GM18507 (cell line): Measurements from ENCODE around the gene RBP4.

ENCODE experiments used
- DNase-seq: peaks from one replicate; pipeline ENCODE4 v3.0.0; 2011; ENCODE audit warnings: low read depth; ENCODE audit not compliant: insufficient read length; ENCODE audit errors: extremely low spot score
- FAIRE-seq: peaks from 2 replicates; lab custom pipeline; 2011; peaks lifted over from hg19 to GRCh38; lab: Jason Lieb, UNC

The RBP4 gene

DNA sequence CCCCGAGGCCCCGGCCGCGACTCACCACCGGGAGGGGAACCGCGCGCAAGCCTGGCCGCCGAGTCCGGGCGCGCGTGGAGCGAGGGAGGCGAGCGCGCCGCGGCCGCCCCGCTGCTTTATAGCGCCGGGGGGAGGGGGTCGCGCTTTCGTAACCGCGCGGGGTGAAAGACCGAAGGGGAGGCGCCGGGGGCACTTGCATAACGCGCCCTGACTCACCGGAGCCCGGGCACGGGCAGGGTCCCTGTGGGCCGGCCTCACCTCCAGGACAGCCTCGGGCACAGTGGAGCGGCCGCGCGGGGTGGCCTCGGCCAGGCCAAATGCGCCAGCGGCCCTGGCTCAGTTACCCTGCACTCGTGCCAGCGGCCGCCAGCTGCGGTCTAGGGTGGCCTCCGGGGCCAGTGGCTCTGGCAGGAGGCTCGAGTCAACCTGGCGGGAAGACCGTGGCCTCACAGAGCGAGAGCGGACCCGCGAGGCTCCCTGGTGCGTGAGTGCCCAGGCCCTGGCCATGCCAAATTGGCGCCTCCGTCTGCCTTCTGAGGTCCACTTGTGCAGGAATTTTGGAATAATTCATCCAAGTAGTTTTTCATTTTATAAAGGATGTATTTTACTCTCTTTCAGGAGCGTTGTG lies at the start of gene RBP4:
Gene RBP4 (minus strand): TSS at position 90 of the 628 bp plus-strand sequence. CDS start 207 bp downstream, outside the sequence.
- FAIRE-seq = no peak

DNA sequence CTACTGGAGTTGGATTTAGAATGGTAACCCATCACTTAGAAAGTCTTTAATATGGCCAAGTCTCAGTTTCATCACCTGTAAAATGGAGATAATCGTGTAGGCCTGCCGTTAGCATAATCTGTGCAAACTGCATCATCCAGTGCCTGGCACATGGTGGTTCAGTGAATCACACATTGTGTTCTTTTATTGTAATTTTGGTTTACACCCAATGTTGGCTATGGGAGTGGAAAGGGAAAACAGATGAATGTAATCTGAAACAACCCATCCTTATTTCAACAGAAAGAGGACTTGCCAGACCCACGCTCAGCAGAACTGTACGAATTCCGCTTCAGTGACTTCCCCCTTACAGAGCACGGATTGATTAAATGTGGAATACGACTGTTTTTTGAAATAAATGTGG lies 38.8 kb upstream of the RBP4 start:
- FAIRE-seq (no peak), DNase-seq (no peak)

More for the DNA sequence above, at the start of gene RBP4:
- DNase-seq = no peak

DNA sequence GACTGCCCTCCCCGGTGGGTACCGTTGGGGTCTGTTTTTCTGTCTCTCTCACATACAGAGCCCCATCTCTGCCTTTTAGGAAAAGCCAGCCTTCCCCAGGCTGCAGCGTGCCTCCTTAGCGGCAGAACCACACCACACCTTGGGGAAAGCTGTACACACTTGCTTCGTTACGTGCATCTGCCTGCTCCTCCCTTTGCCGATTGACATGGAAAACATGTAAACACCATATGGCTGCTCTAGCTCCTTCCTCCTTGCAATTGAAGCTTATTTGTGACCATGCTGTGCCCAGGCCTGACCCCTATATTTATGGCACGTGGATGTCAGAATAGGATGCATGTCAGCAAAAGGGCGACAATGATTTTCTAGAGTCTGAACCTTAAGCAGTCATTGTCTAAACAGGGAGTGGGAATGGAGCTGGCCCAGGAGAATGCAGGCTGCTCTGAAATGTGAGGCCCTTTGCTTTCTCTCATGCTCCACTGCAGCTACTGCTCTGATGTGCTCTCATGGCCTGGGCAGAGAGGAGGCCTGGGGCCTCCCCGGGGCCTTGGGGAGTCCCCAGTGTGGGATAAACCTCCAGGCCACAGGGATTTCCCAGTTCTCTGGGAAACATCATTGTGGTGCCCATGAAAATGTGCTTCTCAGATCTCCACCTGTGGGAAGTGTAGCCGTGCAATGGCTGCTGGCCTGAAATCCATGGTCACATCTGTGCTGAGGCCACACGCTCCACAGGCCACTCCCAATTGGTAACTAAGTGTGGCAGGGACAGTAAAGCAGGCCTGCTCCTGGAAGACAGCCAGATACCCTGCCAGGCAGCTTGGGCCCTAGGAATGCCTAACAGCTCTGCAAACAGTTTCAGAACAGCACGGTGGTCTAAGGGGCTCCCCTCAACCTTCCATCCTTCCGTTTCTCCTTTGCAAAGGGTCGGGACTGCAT lies 29.9 kb upstream of the RBP4 start:
- no peak for FAIRE-seq
- no peak for DNase-seq

DNA sequence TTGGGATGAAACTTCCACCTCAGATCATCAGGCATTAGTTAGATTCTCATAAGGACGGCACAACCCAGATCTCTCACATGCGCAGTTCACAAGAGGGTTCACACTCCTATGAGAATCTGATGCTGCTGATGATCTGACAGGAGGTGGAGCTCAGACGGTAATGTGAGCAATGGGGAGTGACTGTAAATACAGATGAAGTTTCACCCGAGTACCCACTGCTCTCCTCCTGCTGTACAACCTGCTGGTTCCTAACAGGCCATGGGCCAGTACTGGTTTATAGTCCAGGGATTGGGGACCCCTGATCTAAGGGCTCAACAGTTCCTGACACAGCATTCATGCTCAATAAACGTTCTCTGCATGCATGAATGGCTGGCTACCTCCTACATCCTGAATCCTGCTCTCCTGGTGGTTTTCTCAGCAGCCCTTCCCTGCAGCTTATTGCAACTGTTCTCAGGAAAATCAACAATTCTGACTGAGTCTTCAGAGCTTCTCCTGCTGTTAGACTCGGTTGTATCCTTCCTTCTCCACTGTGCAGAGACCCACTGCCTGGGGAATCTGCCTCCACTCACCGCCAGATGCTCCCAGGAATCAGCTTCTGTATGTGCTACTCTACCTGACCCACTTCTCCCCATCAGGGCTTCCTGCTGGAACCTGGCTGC lies 28.7 kb upstream of the RBP4 start:
- DNase-seq (no peak), FAIRE-seq (no peak)

DNA sequence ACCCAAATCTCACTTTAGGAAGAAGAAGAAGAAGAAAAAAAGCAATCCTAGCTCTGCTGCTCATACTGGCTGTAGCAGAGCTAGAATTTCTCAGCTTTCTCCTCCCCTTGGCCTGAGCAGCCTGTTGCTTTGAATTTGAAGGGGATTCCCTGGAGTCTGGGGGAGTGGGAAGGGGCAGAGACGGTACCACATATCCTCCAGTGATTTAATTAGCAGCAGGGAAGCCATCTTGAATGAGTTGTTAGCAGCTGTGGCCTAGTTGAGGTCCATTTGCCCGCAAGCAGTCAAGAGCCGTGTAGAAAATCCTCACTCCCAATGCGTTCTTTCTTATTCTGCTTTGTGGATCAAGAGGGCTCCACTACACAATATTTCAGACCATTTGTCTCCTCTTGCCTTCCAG lies 27.8 kb upstream of the RBP4 start:
- FAIRE-seq = no peak

DNA sequence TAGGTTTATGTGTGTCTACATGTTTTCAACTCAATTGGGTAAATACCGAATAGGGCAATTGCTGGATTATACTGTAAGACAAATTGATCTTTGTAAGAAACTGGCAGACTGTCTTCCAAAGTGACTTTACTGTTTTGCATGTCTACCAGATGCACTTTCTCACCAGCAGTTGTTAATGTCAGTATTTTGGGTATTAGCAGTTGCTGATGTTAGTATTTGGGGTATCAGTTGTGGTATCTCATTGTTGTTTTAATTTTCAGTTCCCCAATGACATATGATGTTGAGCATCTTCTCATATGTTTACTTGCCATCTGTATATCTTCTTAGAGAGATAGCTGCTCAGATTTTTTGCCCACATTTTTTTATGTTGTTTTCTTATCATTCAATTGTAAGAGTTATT lies 21.9 kb upstream of the RBP4 start:
- DNase-seq (no peak), FAIRE-seq (no peak)

More for the DNA sequence above, 27.8 kb upstream of the RBP4 start:
- DNase-seq = no peak

DNA sequence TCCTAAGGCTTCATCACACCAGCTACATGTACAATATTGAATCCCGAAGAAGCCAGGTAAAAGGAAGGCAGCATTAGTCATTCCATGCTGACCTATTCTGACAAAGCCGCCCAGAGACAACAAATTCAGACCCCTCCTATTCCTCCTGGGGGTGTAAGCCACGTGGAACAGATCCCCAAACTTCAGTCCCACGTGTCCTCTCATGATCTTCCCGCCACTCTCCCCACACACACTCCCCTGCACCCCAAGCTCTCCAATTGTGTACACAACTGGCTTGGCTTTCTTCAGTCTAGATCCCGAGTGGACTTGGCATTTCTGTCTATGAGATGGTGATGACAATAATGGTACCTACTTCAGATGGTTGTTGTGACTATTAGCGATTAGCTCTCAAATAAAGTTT lies 19.9 kb upstream of the RBP4 start:
- DNase-seq = no peak
- FAIRE-seq = no peak

DNA sequence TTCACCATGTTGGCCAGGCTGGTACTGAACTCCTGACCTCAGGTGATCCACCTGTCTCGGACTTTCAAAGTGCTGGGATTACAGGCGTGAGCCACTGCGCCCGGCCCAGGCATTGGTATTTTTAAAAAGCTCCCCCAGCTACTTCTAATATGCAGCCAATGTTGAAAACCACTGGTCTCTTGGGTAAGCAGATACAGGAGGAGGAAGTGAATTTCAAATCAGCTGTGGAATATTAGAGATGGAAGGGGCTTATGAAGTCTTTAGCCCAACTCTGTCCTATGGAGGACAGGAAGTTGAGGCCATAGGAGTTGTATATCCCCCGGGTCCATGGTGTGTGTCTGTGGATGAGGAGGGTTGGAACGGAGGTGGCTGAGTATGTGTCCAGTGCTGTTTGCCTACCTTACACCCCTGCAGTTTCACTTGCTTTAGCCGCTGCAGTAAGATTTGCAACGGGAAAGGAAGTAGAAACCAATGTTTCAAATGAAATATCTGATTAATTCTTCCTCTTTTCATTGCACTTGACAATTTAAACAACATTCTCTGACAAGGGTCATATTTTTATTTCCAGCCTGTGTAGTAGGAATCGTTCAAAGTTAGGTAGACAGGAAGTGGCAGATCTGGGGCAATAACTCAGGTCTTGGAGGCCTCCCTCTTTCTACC lies 14.7 kb upstream of the RBP4 start:
- FAIRE-seq = no peak

DNA sequence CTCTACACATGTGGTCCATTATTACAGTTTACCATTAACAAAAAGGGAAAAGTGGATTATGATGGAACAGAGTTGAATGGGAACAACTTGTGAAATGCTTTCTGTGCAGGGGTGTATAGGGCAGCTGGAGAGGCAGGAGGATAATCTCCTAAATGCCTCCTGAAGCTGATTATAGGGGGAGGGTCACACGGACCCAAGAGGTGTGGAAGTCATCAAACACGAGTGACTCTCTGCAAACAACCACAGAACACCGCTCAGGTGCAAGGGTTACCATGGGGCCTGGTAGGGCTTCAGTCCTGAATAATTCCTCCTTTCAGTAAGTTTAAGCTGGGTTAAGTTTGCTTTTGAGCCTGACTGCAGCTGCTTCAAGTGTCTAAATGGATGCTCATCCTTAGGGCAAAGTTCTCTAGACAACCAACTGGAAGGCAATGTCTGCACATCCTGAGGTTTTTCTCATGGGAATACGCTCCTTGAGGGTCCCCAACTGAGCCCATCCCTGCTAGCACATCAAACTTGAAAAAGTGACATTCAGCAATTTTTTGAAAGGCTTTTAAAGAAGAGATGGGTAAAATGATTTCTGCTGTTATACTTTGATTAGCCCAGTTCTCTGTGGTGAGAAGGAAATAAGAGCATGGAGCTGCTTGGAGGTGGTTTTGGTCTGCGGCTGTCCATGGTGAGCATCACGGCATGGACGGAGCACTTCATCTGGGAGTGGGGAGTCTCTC lies 13.2 kb upstream of the RBP4 start:
- no peak for DNase-seq

More for the DNA sequence above, 14.7 kb upstream of the RBP4 start:
- no peak for DNase-seq

DNA sequence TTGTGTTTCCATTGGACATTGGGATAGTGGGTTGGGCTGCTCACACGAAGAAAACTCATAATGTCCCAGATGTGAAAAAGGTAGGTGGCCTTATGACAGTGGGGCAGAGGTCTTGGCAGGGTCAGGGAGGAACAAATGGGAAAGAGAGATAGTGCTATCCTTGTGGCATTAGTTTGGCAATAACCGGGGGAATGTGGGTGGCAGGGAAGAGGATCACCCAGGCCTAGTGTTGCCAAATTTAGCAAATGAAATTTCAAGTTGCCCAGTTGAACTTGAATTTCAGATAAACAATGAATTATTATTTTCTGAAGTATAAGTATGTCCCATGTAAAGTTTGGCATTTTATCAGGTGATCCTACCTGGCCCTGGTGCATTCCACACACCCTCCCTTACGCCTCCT lies 12.1 kb upstream of the RBP4 start:
- FAIRE-seq = no peak
- DNase-seq = no peak

More for the DNA sequence above, 13.2 kb upstream of the RBP4 start:
- no peak for FAIRE-seq

DNA sequence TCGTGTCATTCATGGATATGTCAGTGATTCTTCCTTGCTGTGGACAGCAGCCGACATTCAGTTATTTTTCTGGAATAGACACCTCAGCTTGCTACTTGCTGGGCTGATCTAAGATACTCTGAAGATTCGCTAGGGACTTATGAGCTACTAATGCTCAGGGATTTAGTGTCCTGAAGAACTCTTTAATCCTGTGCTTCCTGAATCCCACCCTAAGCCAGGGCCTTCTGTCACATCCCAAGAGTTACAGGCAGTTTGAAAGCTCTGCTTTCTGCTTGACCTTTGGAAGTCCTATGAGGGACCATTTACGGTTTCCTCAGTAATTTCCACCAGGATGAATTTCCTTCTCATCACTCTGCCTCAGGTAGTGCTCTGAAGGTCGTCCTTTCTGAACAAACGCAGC lies 11.3 kb upstream of the RBP4 start, which contains the start of gene PDE6C:
Gene PDE6C (plus strand): TSS at position 227 of the 400 bp plus-strand sequence. CDS start 189 bp downstream, outside the sequence.
- FAIRE-seq (no peak), DNase-seq (no peak)

DNA sequence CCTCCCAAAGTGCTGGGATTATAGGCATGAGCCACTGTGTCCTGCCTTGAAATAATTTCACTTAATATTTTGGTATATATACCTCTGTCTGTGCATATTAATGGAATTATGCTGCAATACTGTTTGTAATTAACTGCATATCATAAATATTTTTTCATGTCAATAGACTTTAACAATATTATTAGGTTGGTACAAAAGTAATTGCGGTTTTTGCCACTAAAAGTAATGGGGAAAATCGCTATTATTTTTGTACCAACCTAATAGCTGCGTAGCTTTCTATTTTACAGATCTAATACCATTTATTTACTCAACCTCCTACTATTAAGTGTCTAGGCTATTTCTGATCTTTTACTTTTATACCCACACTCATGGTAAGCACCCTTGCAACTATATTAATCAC lies 7.4 kb upstream of the RBP4 start:
- FAIRE-seq = no peak

DNA sequence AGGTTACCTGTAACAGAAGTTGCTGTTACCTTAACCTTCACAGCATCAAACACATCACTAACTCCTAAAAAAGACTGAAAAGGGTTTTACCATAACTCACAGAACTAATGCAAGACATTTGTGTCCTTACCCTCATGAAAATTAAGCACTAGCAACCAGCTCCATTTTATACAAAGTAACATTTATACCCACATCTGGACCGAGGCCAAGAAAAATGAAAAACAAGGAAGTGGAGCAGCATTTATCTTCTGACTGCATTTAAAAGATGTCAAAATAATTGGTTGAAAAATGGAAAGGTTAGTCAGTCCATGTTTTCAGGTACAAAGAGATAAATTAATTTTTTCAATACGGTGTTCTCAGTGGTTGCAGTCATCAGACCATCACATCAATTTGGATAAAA lies 3.1 kb upstream of the RBP4 start:
- FAIRE-seq = no peak

More for the DNA sequence above, 7.4 kb upstream of the RBP4 start:
- no peak for DNase-seq

DNA sequence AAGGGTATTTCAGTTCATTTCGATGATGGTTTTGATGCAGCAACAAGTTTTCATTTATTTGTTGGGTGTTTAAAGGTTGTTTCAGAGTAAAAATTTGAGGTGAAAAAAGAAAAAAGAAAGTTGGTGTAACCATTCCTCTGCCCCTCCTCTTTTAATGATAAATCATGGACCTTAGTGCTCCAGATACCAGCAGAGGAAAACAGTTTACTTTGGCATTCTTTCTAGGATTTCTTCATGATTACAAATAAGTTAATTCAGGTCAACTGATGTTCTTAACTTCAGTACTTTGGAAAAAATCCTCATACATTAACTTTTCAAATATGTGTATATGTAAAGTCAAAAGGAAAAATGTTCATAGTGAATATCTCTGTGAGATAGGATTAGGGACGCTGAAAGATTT lies 2.0 kb upstream of the RBP4 start:
- FAIRE-seq (no peak), DNase-seq (no peak)

More for the DNA sequence above, 3.1 kb upstream of the RBP4 start:
- no peak for DNase-seq

DNA sequence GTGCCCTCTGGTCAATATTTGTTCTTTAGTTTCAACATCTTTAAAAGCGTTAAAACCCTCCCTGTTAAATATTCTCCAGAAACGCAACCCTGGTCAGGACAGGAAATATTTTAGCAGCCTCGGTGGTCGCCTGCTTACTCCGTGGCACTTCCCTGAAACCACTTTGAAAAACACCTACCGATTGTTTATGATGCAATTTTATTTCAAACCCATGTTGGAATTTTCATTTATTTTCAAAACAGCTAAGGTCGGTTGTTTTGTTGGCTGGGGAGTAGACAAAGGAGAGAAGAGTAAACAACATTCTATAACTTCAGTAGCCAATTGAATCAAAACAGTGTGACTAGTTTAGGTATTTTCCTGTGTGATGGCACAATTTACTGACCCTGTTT lies 733 bp upstream of the RBP4 start:
- FAIRE-seq (no peak), DNase-seq (no peak)

DNA sequence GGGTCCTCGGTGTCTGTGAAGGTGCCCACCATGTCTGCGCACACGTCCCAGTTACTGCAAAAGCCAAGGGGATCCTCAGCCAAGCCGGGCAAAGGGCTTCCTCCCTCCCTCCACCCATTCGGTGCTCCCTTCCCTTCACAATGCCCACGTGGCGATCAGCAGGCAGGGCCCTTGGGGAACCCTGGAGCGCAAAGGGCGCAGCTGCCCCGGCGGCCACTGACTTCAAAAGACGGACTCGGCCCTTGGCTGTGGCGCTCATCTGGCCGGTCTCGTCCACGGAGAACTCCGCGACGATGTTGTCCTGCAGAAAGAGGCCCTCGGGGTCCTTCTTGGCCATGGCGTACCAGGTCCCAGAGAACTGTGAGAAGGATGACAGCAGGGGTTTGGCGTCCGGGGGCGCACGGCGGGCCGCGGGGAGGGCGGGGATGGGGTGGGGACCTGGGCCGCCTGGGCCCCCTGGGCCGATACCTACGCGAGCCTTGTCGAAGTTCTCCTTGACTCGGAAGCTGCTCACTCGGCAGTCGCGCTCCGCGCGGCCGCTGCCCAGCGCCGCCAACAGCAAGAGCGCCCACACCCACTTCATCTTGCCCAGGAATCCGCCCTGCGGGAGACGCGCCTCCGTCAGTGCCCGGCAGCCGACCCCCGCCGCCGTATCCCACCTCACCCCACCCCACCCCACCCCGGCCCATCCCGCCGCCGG lies 439 bp downstream of the RBP4 start:
- no peak for DNase-seq
- FAIRE-seq = no peak

DNA sequence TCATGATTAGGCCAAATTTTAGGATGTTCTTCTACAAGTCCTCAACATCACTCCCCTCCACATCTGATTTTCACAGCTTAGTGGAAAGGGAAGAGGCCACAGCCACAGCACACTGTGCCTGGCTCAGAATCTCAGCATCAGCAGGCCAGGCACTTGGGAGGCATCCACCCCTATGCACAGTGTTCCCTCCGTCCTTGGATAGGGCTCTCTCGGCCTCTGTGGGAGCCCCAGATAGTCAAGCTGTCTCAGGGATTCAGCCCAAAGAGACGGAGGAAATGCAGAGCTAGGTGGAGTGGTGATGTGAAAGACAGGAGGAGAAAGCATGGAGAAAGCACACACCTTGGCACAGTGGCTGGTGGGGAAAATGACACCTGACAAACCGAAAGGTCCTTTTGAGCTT lies 1.3 kb downstream of the RBP4 start:
- no peak for DNase-seq
- FAIRE-seq = no peak

DNA sequence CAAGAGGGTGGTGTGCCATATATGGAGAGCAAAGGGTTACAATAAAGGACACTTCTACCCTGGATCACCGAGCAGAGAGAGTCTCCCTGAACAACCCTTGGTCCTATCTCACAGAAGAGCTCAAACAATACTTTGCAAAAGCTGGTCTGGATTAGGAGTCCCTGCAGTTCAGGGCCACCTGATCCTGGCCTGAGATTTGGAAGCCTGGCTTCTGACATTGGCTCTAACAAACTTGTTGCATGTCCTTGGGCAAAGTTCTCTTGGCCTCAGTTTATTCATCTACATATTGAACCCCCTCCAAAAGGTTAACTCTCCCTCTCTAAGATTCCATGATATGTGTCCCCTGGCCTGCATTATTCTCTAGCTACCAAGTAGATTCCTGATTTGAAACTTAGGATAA lies 1.7 kb downstream of the RBP4 start:
- DNase-seq (no peak), FAIRE-seq (no peak)

DNA sequence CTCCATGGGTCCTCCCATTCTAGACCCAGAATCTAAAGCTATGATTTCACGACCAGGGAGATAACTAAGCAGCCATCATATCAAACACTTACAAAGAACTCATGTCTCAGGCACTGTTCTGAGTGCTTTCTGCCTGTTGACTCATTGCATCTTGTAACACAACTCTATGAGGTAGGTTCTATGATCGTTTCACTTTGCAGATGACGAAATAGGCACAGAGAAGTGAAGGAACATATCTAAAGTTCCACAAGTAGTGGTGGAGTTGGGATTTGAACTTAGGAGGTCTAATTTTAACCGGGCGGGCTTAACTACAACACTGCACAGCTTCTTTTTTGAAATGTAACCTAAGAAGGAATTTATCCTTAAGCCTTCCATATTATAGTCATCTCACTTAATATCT lies 2.9 kb downstream of the RBP4 start:
- FAIRE-seq (no peak), DNase-seq (no peak)
